H9 (cell line): ENCODE results near the gene LTA4H. TPM values are rescaled to one million over a fixed set of nuclear protein-coding genes. Genes with fewer than 3 reads are reported as not detected.

Experiments
- DNase-seq: peaks from one replicate; pipeline ENCODE4 v3.0.0-alpha.2; 2017
- H2AFZ ChIP-seq: one replicate; pipeline ENCODE4 v1.6.1; 2013; ENCODE audit warnings: mild to moderate bottlenecking, low read length, control low read depth, moderate library complexity
- H2AK5ac ChIP-seq: 2 replicates; pipeline ENCODE4 v1.6.1; 2013; ENCODE audit warnings: low read length, control low read depth, mixed read lengths; ENCODE audit not compliant: insufficient read length
- H2BK120ac ChIP-seq: one replicate; pipeline ENCODE4 v1.6.1; 2013; ENCODE audit warnings: low read depth, mild to moderate bottlenecking, low read length, control low read depth, inconsistent platforms; ENCODE audit not compliant: poor library complexity, severe bottlenecking
- H2BK12ac ChIP-seq: 2 replicates; pipeline ENCODE4 v1.6.1; 2013; ENCODE audit warnings: low read length, control low read depth, mixed read lengths, low read depth; ENCODE audit not compliant: insufficient read length
- H2BK15ac ChIP-seq: 2 replicates; pipeline ENCODE4 v1.6.1; 2013; ENCODE audit warnings: low read depth, low read length, control low read depth
- H2BK20ac ChIP-seq: one replicate; pipeline ENCODE4 v1.6.1; 2013; ENCODE audit warnings: low read depth, mild to moderate bottlenecking, low read length, control low read depth, inconsistent platforms; ENCODE audit not compliant: poor library complexity, severe bottlenecking
- H2BK5ac ChIP-seq: 2 replicates; pipeline ENCODE4 v1.6.1; 2013; ENCODE audit warnings: low read length, control low read depth, mixed read lengths; ENCODE audit not compliant: insufficient read length
- H3K14ac ChIP-seq: 2 replicates; pipeline ENCODE4 v1.6.1; 2013; ENCODE audit warnings: low read length, control low read depth; ENCODE audit not compliant: insufficient read depth
- H3K18ac ChIP-seq: 2 replicates; pipeline ENCODE4 v1.6.1; 2013; ENCODE audit warnings: low read depth, mild to moderate bottlenecking, mixed read lengths, low read length, control low read depth; ENCODE audit not compliant: insufficient read length
- H3K23ac ChIP-seq: 2 replicates; pipeline ENCODE4 v1.6.1; 2013; ENCODE audit warnings: low read length, control low read depth, mixed read lengths, low read depth; ENCODE audit not compliant: insufficient read length
- H3K23me2 ChIP-seq: 2 replicates; pipeline ENCODE4 v1.6.1; 2013; ENCODE audit warnings: low read depth, mild to moderate bottlenecking, mixed read lengths, low read length, control low read depth; ENCODE audit not compliant: insufficient read length, poor library complexity, severe bottlenecking
- H3K27ac ChIP-seq: 2 replicates; pipeline ENCODE4 v1.5.1; 2013; ENCODE audit warnings: low read length, control low read depth, mixed read lengths, low read depth; ENCODE audit not compliant: insufficient read length
- H3K27me3 ChIP-seq: 2 replicates; pipeline ENCODE4 v1.6.1; 2013; ENCODE audit warnings: low read length, control low read depth, inconsistent platforms; ENCODE audit not compliant: insufficient read depth
- H3K4ac ChIP-seq: 2 replicates; pipeline ENCODE4 v1.6.1; 2013; ENCODE audit warnings: low read depth, mild to moderate bottlenecking, control low read depth, inconsistent platforms, low read length, moderate library complexity
- H3K4me1 ChIP-seq: 2 replicates; pipeline ENCODE4 v1.6.1; 2013; ENCODE audit warnings: low read length, control low read depth, inconsistent platforms; ENCODE audit not compliant: insufficient read depth
- H3K4me2 ChIP-seq: 2 replicates; pipeline ENCODE4 v1.6.1; 2013; ENCODE audit warnings: low read length, control low read depth, mixed read lengths; ENCODE audit not compliant: insufficient read length, insufficient read depth
- H3K56ac ChIP-seq: 2 replicates; pipeline ENCODE4 v1.6.1; 2013; ENCODE audit warnings: low read depth, mild to moderate bottlenecking, mixed read lengths, low read length, control low read depth; ENCODE audit not compliant: insufficient read length
- H3K79me1 ChIP-seq: 2 replicates; pipeline ENCODE4 v1.6.1; 2013; ENCODE audit warnings: low read depth, mild to moderate bottlenecking, moderate library complexity, low read length, control low read depth, inconsistent platforms; ENCODE audit not compliant: insufficient read depth, poor library complexity, severe bottlenecking
- H3K79me2 ChIP-seq: 2 replicates; pipeline ENCODE4 v1.6.1; 2013; ENCODE audit warnings: low read length, control low read depth, inconsistent platforms; ENCODE audit not compliant: insufficient read depth
- H3K9ac ChIP-seq: 2 replicates; pipeline ENCODE4 v1.6.1; 2013; ENCODE audit warnings: low read length, control low read depth, mixed read lengths; ENCODE audit not compliant: insufficient read length; ENCODE audit errors: extremely low read depth
- H3K9me3 ChIP-seq: one replicate; pipeline ENCODE4 v1.6.1; 2013; ENCODE audit warnings: low read depth, low read length, inconsistent platforms; ENCODE audit not compliant: control insufficient read depth
- H3T11ph ChIP-seq: one replicate; pipeline ENCODE4 v1.6.1; 2013; ENCODE audit warnings: mild to moderate bottlenecking, low read length, control low read depth, inconsistent platforms
- H4K20me1 ChIP-seq: one replicate; pipeline ENCODE4 v1.6.1; 2013; ENCODE audit not compliant: control insufficient read depth, insufficient read length, insufficient read depth
- H4K5ac ChIP-seq: 2 replicates; pipeline ENCODE4 v1.6.1; 2013; ENCODE audit warnings: low read depth, mild to moderate bottlenecking, mixed read lengths, low read length, control low read depth; ENCODE audit not compliant: insufficient read length
- H4K8ac ChIP-seq: replicated peaks from 2 replicates; pipeline ENCODE4 v1.6.1; 2013; ENCODE audit warnings: low read length, control low read depth, mixed read lengths, low read depth; ENCODE audit not compliant: insufficient read length
- H4K91ac ChIP-seq: 2 replicates; pipeline ENCODE4 v1.6.1; 2013; ENCODE audit warnings: low read depth, mild to moderate bottlenecking, moderate library complexity, mixed read lengths, low read length, control low read depth; ENCODE audit not compliant: insufficient read length
- H3K27ac Mint-ChIP-seq, 3 experiments: 2 replicates in 2 of 3; 3 replicates in 1 of 3; pipeline ENCODE4 v1.8.0; 2020 to 2021; ENCODE audit warnings: mixed read lengths in 3 of 3, mild to moderate bottlenecking in 1 of 3, moderate library complexity in 1 of 3
- H3K27me3 Mint-ChIP-seq: 2 replicates; pipeline ENCODE4 v1.8.0; 2021; ENCODE audit warnings: low read depth, mild to moderate bottlenecking, moderate library complexity, mixed read lengths
- H3K36me3 Mint-ChIP-seq, 3 experiments: 2 replicates in 2 of 3; 3 replicates in 1 of 3; pipeline ENCODE4 v1.8.0; 2020 to 2021; ENCODE audit warnings: low read depth in 3 of 3, mixed read lengths in 3 of 3; ENCODE audit not compliant: insufficient read depth in 1 of 3
- H3K4me1 Mint-ChIP-seq, 2 experiments: 2 replicates each; pipeline ENCODE4 v1.8.0; 2020; ENCODE audit warnings: mixed read lengths in 2 of 2
- H3K4me3 Mint-ChIP-seq, 2 experiments: 2 replicates in 1 of 2; 3 replicates in 1 of 2; pipeline ENCODE4 v1.8.0; 2020 to 2021; ENCODE audit warnings: mild to moderate bottlenecking in 2 of 2, mixed read lengths in 2 of 2, moderate library complexity in 1 of 2
- H3K9me3 Mint-ChIP-seq, 2 experiments: 2 replicates in 1 of 2; 3 replicates in 1 of 2; pipeline ENCODE4 v1.8.0; 2020; ENCODE audit warnings: mild to moderate bottlenecking in 2 of 2, mixed read lengths in 2 of 2, moderate library complexity in 1 of 2
- WGBS: extraction: QIAGEN DNeasy Blood & Tissue Kit; methylation state at CpG from one replicate; pipeline ENCODE4 v1.1.7; 2013; ENCODE audit warnings: missing lambda C conversion rate, low lambda C conversion rate, mixed read lengths; ENCODE audit not compliant: insufficient read length; ENCODE audit errors: extremely low coverage; 5-methylcytosine and 5-hydroxymethylcytosine counted together
- total RNA-seq: library from RNA; stranded (reverse); gene quantifications from 2 replicates; pipeline ENCODE4 v1.2.1, GENCODE V29; 2021
- TF ChIP-seq, protein P1 (sequence below): fragments of 200-600 bp; sonication (generic); conservative IDR thresholded peaks from 3 replicates; pipeline ENCODE4 v1.8.0; 2021; ENCODE audit warnings: antibody characterized with exemption, mild to moderate bottlenecking

LTA4H gene
- total RNA-seq, 1 experiment from 2014 or later = 144 TPM

DNA sequence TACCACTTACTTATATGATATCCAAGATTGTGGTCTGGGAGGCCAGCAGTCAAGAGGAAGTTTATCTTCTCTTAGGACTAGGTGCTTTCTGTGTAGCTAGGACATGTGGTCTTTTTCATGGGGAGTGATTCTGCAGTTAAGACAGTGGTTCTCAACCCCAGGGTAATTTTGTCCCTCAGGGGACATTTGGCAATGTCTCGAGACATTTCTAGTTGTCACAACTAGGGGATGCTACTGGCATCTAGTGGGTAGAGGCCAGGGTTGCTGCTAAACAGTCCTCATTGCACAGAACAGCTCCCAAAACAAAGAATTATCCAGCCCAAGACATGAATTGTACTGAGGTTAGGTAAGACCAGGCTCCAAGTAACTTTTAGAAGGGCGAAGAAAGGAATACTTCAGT is 72.3 kb downstream of the LTA4H start:
- Histone ChIP-seq H4K20me1 (no peaks in the 10 kb centered on the region), H3K14ac (no peak overlapping the region), H2BK120ac (no peak overlapping the region), H3K4ac (no peak overlapping the region), H3K23ac (no peak overlapping the region), H2AFZ (no peak overlapping the region), H2BK12ac (no peak overlapping the region), H2AK5ac (no peak overlapping the region), H3K9ac (no peak overlapping the region), H3K9me3 (no peaks in the 10 kb centered on the region), H2BK5ac (no peak overlapping the region), H3K27ac (no peak overlapping the region), H3T11ph (no peak overlapping the region), H4K8ac (no peak overlapping the region), H3K18ac (no peak overlapping the region), H2BK15ac (no peak overlapping the region), H3K4me2 (no peak overlapping the region), H3K27me3 (no peaks in the 10 kb centered on the region), H3K23me2 (no peaks in the 10 kb centered on the region), H3K4me1 (no peaks in the 10 kb centered on the region), H2BK20ac (no peak overlapping the region), H3K79me1 (no peaks in the 10 kb centered on the region), H4K91ac (no peak overlapping the region), H3K79me2 (no peaks in the 10 kb centered on the region), H3K56ac (no peak overlapping the region), H4K5ac (no peak overlapping the region)
- peaks cover 2 to 4% of the 10 kb centered on the region in 2 experiments; a peak in 3 of 4 replicates for H3K4me1 Mint-ChIP-seq
- H3K4me3 Mint-ChIP-seq = no peak overlapping the region
- DNase-seq = no peak
- H3K27ac Mint-ChIP-seq = no peak overlapping the region
- no peaks in the 10 kb centered on the region for H3K27me3 Mint-ChIP-seq
- H3K36me3 Mint-ChIP-seq = no peaks in the 10 kb centered on the region
- H3K9me3 Mint-ChIP-seq = no peaks in the 10 kb centered on the region
- whole genome bisulfite sequencing = no CpG with 5 or more reads among the region's 2 CpGs
- TF ChIP-seq, protein P1, sequence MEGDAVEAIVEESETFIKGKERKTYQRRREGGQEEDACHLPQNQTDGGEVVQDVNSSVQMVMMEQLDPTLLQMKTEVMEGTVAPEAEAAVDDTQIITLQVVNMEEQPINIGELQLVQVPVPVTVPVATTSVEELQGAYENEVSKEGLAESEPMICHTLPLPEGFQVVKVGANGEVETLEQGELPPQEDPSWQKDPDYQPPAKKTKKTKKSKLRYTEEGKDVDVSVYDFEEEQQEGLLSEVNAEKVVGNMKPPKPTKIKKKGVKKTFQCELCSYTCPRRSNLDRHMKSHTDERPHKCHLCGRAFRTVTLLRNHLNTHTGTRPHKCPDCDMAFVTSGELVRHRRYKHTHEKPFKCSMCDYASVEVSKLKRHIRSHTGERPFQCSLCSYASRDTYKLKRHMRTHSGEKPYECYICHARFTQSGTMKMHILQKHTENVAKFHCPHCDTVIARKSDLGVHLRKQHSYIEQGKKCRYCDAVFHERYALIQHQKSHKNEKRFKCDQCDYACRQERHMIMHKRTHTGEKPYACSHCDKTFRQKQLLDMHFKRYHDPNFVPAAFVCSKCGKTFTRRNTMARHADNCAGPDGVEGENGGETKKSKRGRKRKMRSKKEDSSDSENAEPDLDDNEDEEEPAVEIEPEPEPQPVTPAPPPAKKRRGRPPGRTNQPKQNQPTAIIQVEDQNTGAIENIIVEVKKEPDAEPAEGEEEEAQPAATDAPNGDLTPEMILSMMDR = peak; percentile 61
